Keratinocyte (primary cell): ENCODE data around the gene INHBC. TPM values are rescaled to one million over a fixed set of nuclear protein-coding genes. Genes with fewer than 3 reads are reported as not detected.

ENCODE experiments used
- DNase-seq: peaks from one replicate; pipeline ENCODE4 v3.0.0-alpha.2; 2011; ENCODE audit warnings: low read depth, missing footprints, low spot score
- FAIRE-seq: peaks from 2 replicates; lab custom pipeline; 2011; peaks lifted over from hg19 to GRCh38; lab: Jason Lieb, UNC
- H2AFZ ChIP-seq: 2 replicates; pipeline ENCODE4 v1.6.0; 2012; ENCODE audit warnings: low read length, control low read depth, inconsistent platforms; ENCODE audit not compliant: control insufficient read depth
- H3K27ac ChIP-seq: 2 replicates; pipeline ENCODE4 v1.5.1; 2011; ENCODE audit warnings: low read length; ENCODE audit not compliant: control insufficient read depth, insufficient read depth
- H3K27me3 ChIP-seq: 3 replicates; pipeline ENCODE4 v1.6.0; 2011; ENCODE audit warnings: low read length; ENCODE audit not compliant: control insufficient read depth, insufficient read depth; ENCODE audit errors: extremely low read depth
- H3K36me3 ChIP-seq, 2 experiments: 2 replicates in 1 of 2; 3 replicates in 1 of 2; pipeline ENCODE4 v1.5.1; 2011; ENCODE audit warnings: low read length in 2 of 2, mild to moderate bottlenecking in 1 of 2; ENCODE audit not compliant: control insufficient read depth in 2 of 2, insufficient read depth in 2 of 2; ENCODE audit errors: extremely low read depth in 1 of 2
- H3K4me1 ChIP-seq: 3 replicates; pipeline ENCODE4 v1.5.1; 2011; ENCODE audit warnings: low read length; ENCODE audit not compliant: control insufficient read depth, insufficient read depth; ENCODE audit errors: extremely low read depth
- H3K4me2 ChIP-seq: 3 replicates; pipeline ENCODE4 v1.6.0; 2011; ENCODE audit warnings: low read depth, low read length; ENCODE audit not compliant: control insufficient read depth, insufficient read depth; ENCODE audit errors: extremely low read depth
- H3K4me3 ChIP-seq, 3 experiments: fragments of 200-600 bp in 1 of 3; sonication (generic) in 1 of 3; 2 replicates in 2 of 3; 3 replicates in 1 of 3; pipeline ENCODE4 v1.5.1; 2011 to 2016; ENCODE audit warnings: low read length in 3 of 3, mild to moderate bottlenecking in 3 of 3, control low read depth in 2 of 3, inconsistent platforms in 1 of 3, low read depth in 1 of 3, mixed read lengths in 1 of 3, mixed run types in 1 of 3, moderate library complexity in 1 of 3; ENCODE audit not compliant: control insufficient read depth in 2 of 3, insufficient read depth in 2 of 3; ENCODE audit errors: extremely low read depth in 1 of 3
- H3K79me2 ChIP-seq: 2 replicates; pipeline ENCODE4 v1.6.0; 2012; ENCODE audit warnings: low read length; ENCODE audit not compliant: control insufficient read depth, insufficient read depth
- H3K9ac ChIP-seq: 3 replicates; pipeline ENCODE4 v1.6.0; 2011; ENCODE audit warnings: low read length; ENCODE audit not compliant: control insufficient read depth, insufficient read depth; ENCODE audit errors: extremely low read depth
- H3K9me1 ChIP-seq: 3 replicates; pipeline ENCODE4 v1.6.0; 2011; ENCODE audit warnings: low read length; ENCODE audit not compliant: control insufficient read depth, insufficient read depth; ENCODE audit errors: extremely low read depth
- H3K9me3 ChIP-seq: 2 replicates; pipeline ENCODE4 v1.5.1; 2012; ENCODE audit warnings: low read depth, low read length; ENCODE audit not compliant: control insufficient read depth
- H4K20me1 ChIP-seq: 3 replicates; pipeline ENCODE4 v1.6.0; 2011; ENCODE audit warnings: low read length; ENCODE audit not compliant: control insufficient read depth, insufficient read depth; ENCODE audit errors: extremely low read depth
- EZH2 ChIP-seq: IDR thresholded peaks from one replicate; pipeline ENCODE4 v1.6.1; 2012; ENCODE audit warnings: inconsistent platforms, mild to moderate bottlenecking, low read length, moderate library complexity
- dilution Hi-C: fragments of 300-500 bp; cut with MboI; formaldehyde crosslinking; loops from one replicate; pipeline ENCODE4 v1.7.0; 2020; ENCODE audit warnings: low sequenced_read_pairs; ENCODE audit not compliant: extremely low pct_ligation_motif_present
- polyA plus RNA-seq, 5 experiments: library from polyadenylated mRNA; depleted of rRNA in 3 of 5; stranded (reverse) in 3 of 5; stranded (forward) in 1 of 5; unstranded in 1 of 5; fragments of >200 nt; gene quantifications; 1 replicate in 1 of 5; 2 replicates in 3 of 5; 3 replicates in 1 of 5; pipeline versions ENCODE4 v1.2.1 to v1.2.3, GENCODE V29; 2011 to 2012; ENCODE audit warnings: missing spikeins in 2 of 5, low read depth in 1 of 5, low replicate concordance in 1 of 5
- TF ChIP-seq, protein P1 (sequence below), 3 experiments: IDR thresholded peaks in 1 of 3; conservative IDR thresholded peaks in 1 of 3; optimal IDR thresholded peaks in 1 of 3; 2 replicates in 2 of 3; 3 replicates in 1 of 3; pipeline versions ENCODE3 to v1.5.1; 2011; ENCODE audit warnings: low read length in 3 of 3, mild to moderate bottlenecking in 3 of 3, moderate library complexity in 2 of 3, control low read depth in 1 of 3, inconsistent platforms in 1 of 3; ENCODE audit not compliant: insufficient read depth in 2 of 3; ENCODE audit errors: extremely low read depth in 1 of 3

INHBC gene
- polyA plus RNA-seq, 1 donor (not counting 4 experiments of a cell fraction or from before 2014, with no cell fraction given), result 0.04 TPM

DNA sequence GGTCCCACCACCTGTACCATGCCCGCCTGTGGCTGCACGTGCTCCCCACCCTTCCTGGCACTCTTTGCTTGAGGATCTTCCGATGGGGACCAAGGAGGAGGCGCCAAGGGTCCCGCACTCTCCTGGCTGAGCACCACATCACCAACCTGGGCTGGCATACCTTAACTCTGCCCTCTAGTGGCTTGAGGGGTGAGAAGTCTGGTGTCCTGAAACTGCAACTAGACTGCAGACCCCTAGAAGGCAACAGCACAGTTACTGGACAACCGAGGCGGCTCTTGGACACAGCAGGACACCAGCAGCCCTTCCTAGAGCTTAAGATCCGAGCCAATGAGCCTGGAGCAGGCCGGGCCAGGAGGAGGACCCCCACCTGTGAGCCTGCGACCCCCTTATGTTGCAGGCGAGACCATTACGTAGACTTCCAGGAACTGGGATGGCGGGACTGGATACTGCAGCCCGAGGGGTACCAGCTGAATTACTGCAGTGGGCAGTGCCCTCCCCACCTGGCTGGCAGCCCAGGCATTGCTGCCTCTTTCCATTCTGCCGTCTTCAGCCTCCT lies 21.6 kb downstream of the INHBC start:
- no peaks in the 10 kb centered on the region for H3K79me2 ChIP-seq
- no peaks in the 10 kb centered on the region for H3K9me1 ChIP-seq
- H3K27ac ChIP-seq, result no peak overlapping the region
- dilution Hi-C loops, result no loop called here
- no peak for TF ChIP-seq EZH2
- TF ChIP-seq, protein P1, sequence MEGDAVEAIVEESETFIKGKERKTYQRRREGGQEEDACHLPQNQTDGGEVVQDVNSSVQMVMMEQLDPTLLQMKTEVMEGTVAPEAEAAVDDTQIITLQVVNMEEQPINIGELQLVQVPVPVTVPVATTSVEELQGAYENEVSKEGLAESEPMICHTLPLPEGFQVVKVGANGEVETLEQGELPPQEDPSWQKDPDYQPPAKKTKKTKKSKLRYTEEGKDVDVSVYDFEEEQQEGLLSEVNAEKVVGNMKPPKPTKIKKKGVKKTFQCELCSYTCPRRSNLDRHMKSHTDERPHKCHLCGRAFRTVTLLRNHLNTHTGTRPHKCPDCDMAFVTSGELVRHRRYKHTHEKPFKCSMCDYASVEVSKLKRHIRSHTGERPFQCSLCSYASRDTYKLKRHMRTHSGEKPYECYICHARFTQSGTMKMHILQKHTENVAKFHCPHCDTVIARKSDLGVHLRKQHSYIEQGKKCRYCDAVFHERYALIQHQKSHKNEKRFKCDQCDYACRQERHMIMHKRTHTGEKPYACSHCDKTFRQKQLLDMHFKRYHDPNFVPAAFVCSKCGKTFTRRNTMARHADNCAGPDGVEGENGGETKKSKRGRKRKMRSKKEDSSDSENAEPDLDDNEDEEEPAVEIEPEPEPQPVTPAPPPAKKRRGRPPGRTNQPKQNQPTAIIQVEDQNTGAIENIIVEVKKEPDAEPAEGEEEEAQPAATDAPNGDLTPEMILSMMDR (optimal IDR thresholded peaks at IDR 0.05 in 1 of 3, IDR thresholded peaks at IDR 0.05 in 1 of 3, conservative IDR thresholded peaks at IDR 0.05 in 1 of 3; ENCODE audit: extremely low read depth in 1 of 3, insufficient read depth in 2 of 3, low read length in 3 of 3), result peak; percentile 78 to 87 (median 87)
- no peaks in the 10 kb centered on the region for H3K9me3 ChIP-seq
- peaks cover 14% of the 10 kb centered on the region for H3K27me3 ChIP-seq
- H3K4me3 ChIP-seq, result peak overlapping the region in 1 of 3 experiments; percentile 39
- peak overlapping the region; percentile 48 for H2AFZ ChIP-seq
- H4K20me1 ChIP-seq, result no peaks in the 10 kb centered on the region
- H3K9ac ChIP-seq, result no peak overlapping the region
- no peaks in the 10 kb centered on the region for H3K36me3 ChIP-seq
- DNase-seq (no peak), FAIRE-seq (no peak)
- peaks cover 37% of the 10 kb centered on the region for H3K4me1 ChIP-seq
- peak overlapping the region; percentile 71 for H3K4me2 ChIP-seq

DNA sequence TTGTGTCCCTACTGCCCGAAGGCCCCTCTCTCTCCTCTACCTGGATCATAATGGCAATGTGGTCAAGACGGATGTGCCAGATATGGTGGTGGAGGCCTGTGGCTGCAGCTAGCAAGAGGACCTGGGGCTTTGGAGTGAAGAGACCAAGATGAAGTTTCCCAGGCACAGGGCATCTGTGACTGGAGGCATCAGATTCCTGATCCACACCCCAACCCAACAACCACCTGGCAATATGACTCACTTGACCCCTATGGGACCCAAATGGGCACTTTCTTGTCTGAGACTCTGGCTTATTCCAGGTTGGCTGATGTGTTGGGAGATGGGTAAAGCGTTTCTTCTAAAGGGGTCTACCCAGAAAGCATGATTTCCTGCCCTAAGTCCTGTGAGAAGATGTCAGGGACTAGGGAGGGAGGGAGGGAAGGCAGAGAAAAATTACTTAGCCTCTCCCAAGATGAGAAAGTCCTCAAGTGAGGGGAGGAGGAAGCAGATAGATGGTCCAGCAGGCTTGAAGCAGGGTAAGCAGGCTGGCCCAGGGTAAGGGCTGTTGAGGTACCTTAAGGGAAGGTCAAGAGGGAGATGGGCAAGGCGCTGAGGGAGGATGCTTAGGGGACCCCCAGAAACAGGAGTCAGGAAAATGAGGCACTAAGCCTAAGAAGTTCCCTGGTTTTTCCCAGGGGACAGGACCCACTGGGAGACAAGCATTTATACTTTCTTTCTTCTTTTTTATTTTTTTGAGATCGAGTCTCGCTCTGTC lies 22.3 kb downstream of the INHBC start:
- H4K20me1 ChIP-seq, result no peaks in the 10 kb centered on the region
- H3K36me3 ChIP-seq, result no peaks in the 10 kb centered on the region
- no peaks in the 10 kb centered on the region for H3K79me2 ChIP-seq
- no peak overlapping the region for H2AFZ ChIP-seq
- H3K4me1 ChIP-seq, result peaks cover 40% of the 10 kb centered on the region
- DNase-seq (no peak), FAIRE-seq (no peak)
- dilution Hi-C loops, result no loop called here
- H3K9me3 ChIP-seq, result no peaks in the 10 kb centered on the region
- no peaks in the 10 kb centered on the region for H3K9me1 ChIP-seq
- TF ChIP-seq, protein P1 (optimal IDR thresholded peaks at IDR 0.05 in 1 of 3, IDR thresholded peaks at IDR 0.05 in 1 of 3, conservative IDR thresholded peaks at IDR 0.05 in 1 of 3; ENCODE audit: extremely low read depth in 1 of 3, insufficient read depth in 2 of 3, low read length in 3 of 3), result no peak
- no peak for TF ChIP-seq EZH2
- H3K27ac ChIP-seq, result no peak overlapping the region
- no peak overlapping the region for H3K4me3 ChIP-seq
- H3K27me3 ChIP-seq, result peaks cover 10% of the 10 kb centered on the region
- no peak overlapping the region for H3K4me2 ChIP-seq
- H3K9ac ChIP-seq, result no peak overlapping the region
